ENCODE measurements around the gene SPATA3. TPM values are rescaled to one million over a fixed set of nuclear protein-coding genes. Genes with fewer than 3 reads are reported as not detected.

The SPATA3 gene
- total RNA-seq, 1 donor from 2014 or later = not detected

GRCh38 chr2:231008131-231008530 lies 12.2 kb downstream of the SPATA3 start:
- Mint-ChIP-seq H3K36me3 (ENCODE audit: unreplicated experiment) (no peaks in the 10 kb centered on the region), H3K27ac (ENCODE audit: unreplicated experiment) (no peak overlapping the region), H3K4me3 (ENCODE audit: unreplicated experiment) (no peak overlapping the region), H3K4me1 (ENCODE audit: unreplicated experiment) (no peaks in the 10 kb centered on the region), H3K9me3 (ENCODE audit: unreplicated experiment) (no peaks in the 10 kb centered on the region), H3K27me3 (ENCODE audit: unreplicated experiment) (peaks cover 42% of the 10 kb centered on the region)
- TF ChIP-seq CTCF (IDR thresholded peaks at IDR 0.05) = no peak
- no peak for DNase-seq (ENCODE audit: extremely low spot score, unreplicated experiment)

- Mint-ChIP-seq H3K9me3 (ENCODE audit: unreplicated experiment) (no peaks in the 10 kb centered on the region), H3K4me1 (ENCODE audit: unreplicated experiment) (no peaks in the 10 kb centered on the region), H3K27me3 (ENCODE audit: unreplicated experiment) (peaks cover 45% of the 10 kb centered on the region), H3K36me3 (ENCODE audit: unreplicated experiment) (no peaks in the 10 kb centered on the region), H3K27ac (ENCODE audit: unreplicated experiment) (no peak overlapping the region), H3K4me3 (ENCODE audit: unreplicated experiment) (no peak overlapping the region)
- no peak for TF ChIP-seq CTCF (IDR thresholded peaks at IDR 0.05)
- DNase-seq (ENCODE audit: extremely low spot score, unreplicated experiment) = no peak
These were observed 13.5 kb downstream of the SPATA3 start for GRCh38 chr2:231009236-231009919.

- no peaks in the 10 kb centered on the region for H3K36me3 Mint-ChIP-seq (ENCODE audit: unreplicated experiment)
- no peak for TF ChIP-seq CTCF (IDR thresholded peaks at IDR 0.05)
- H3K27me3 Mint-ChIP-seq (ENCODE audit: unreplicated experiment) = peaks cover 51% of the 10 kb centered on the region
- no peak for DNase-seq (ENCODE audit: extremely low spot score, unreplicated experiment)
- H3K9me3 Mint-ChIP-seq (ENCODE audit: unreplicated experiment) = no peaks in the 10 kb centered on the region
- H3K4me1 Mint-ChIP-seq (ENCODE audit: unreplicated experiment) = no peaks in the 10 kb centered on the region
- H3K4me3 Mint-ChIP-seq (ENCODE audit: unreplicated experiment) = no peak overlapping the region
- no peak overlapping the region for H3K27ac Mint-ChIP-seq (ENCODE audit: unreplicated experiment)
These were observed 14.3 kb downstream of the SPATA3 start for GRCh38 chr2:231010201-231010730.

GRCh38 chr2:231011526-231011925 lies 15.6 kb downstream of the SPATA3 start:
- Mint-ChIP-seq H3K4me1 (ENCODE audit: unreplicated experiment) (no peaks in the 10 kb centered on the region), H3K9me3 (ENCODE audit: unreplicated experiment) (no peaks in the 10 kb centered on the region), H3K27me3 (ENCODE audit: unreplicated experiment) (peaks cover 50% of the 10 kb centered on the region), H3K36me3 (ENCODE audit: unreplicated experiment) (no peaks in the 10 kb centered on the region), H3K27ac (ENCODE audit: unreplicated experiment) (no peak overlapping the region), H3K4me3 (ENCODE audit: unreplicated experiment) (no peak overlapping the region)
- TF ChIP-seq CTCF (IDR thresholded peaks at IDR 0.05) = no peak
- DNase-seq (ENCODE audit: extremely low spot score, unreplicated experiment) = no peak

GRCh38 chr2:231012463-231012862 lies 16.5 kb downstream of the SPATA3 start:
- peaks cover 55% of the 10 kb centered on the region for H3K27me3 Mint-ChIP-seq (ENCODE audit: unreplicated experiment)
- no peak for DNase-seq (ENCODE audit: extremely low spot score, unreplicated experiment)
- no peak for TF ChIP-seq CTCF (IDR thresholded peaks at IDR 0.05)
- no peak overlapping the region for H3K4me3 Mint-ChIP-seq (ENCODE audit: unreplicated experiment)
- no peaks in the 10 kb centered on the region for H3K4me1 Mint-ChIP-seq (ENCODE audit: unreplicated experiment)
- no peaks in the 10 kb centered on the region for H3K36me3 Mint-ChIP-seq (ENCODE audit: unreplicated experiment)
- no peak overlapping the region for H3K27ac Mint-ChIP-seq (ENCODE audit: unreplicated experiment)
- H3K9me3 Mint-ChIP-seq (ENCODE audit: unreplicated experiment) = no peaks in the 10 kb centered on the region
